SK-N-SH treated with all-trans-retinoic acid at 6 μM for 48 hours (cell line): ENCODE measurements around the gene TNFRSF18.

ENCODE experiments used
- ATAC-seq: fragments of 200-7000 bp; cut with Tn5 transposase; 3 replicates; pipeline ENCODE4 v1.9.1; 2020; ENCODE audit warnings: mild to moderate bottlenecking, moderate library complexity
- ARNTL ChIP-seq: fragments of 450-650 bp; formaldehyde crosslinking; IDR thresholded peaks from 2 replicates; pipeline ENCODE4 v1.5.0; 2020; ENCODE audit warnings: low read depth, mild to moderate bottlenecking, moderate library complexity, borderline replicate concordance
- BACH2 ChIP-seq: fragments of 250-450 bp; sonication (Bioruptor Pico); IDR thresholded peaks from 2 replicates; pipeline ENCODE4 v1.9.0; 2021; ENCODE audit warnings: mild to moderate bottlenecking, borderline replicate concordance
- CREB5 ChIP-seq: fragments of 250-450 bp; sonication (Bioruptor Pico); IDR thresholded peaks from 2 replicates; pipeline ENCODE4 v1.5.1; 2020; ENCODE audit warnings: low read depth, mild to moderate bottlenecking, moderate library complexity
- CSDC2 ChIP-seq: fragments of 250-450 bp; sonication (Bioruptor Pico); IDR thresholded peaks from 2 replicates; pipeline ENCODE4 v1.5.0; 2020; ENCODE audit warnings: mild to moderate bottlenecking, moderate library complexity
- ESRRG ChIP-seq: fragments of 250-450 bp; sonication (Bioruptor Pico); IDR thresholded peaks from 2 replicates; pipeline ENCODE4 v1.6.1; 2021; ENCODE audit warnings: mild to moderate bottlenecking
- GLIS3 ChIP-seq: fragments of 250-450 bp; sonication (Bioruptor Pico); IDR thresholded peaks from 2 replicates; pipeline ENCODE4 v1.5.0; 2020; ENCODE audit warnings: mild to moderate bottlenecking, moderate library complexity
- ISL1 ChIP-seq: fragments of 250-450 bp; sonication (Bioruptor Pico); IDR thresholded peaks from 2 replicates; pipeline ENCODE4 v2.1.2; 2022; ENCODE audit warnings: mild to moderate bottlenecking, moderate library complexity
- OSR1 ChIP-seq: fragments of 250-450 bp; sonication (Bioruptor Pico); IDR thresholded peaks from 2 replicates; pipeline ENCODE4 v1.8.0; 2022; ENCODE audit warnings: moderate library complexity, mild to moderate bottlenecking, inconsistent platforms
- POU6F1 ChIP-seq: fragments of 250-450 bp; sonication (Bioruptor Pico); IDR thresholded peaks from 2 replicates; pipeline ENCODE4 v1.8.0; 2021; ENCODE audit warnings: low read depth, mild to moderate bottlenecking, moderate library complexity, borderline replicate concordance
- PPARA ChIP-seq: fragments of 250-450 bp; sonication (Bioruptor Pico); IDR thresholded peaks from 2 replicates; pipeline ENCODE4 v1.5.0; 2020; ENCODE audit warnings: mild to moderate bottlenecking, borderline replicate concordance
- SNAI2 ChIP-seq: fragments of 250-450 bp; sonication (Bioruptor Pico); IDR thresholded peaks from 2 replicates; pipeline ENCODE4 v1.5.0; 2020; ENCODE audit warnings: mild to moderate bottlenecking, moderate library complexity
- TCF4 ChIP-seq: fragments of 250-450 bp; sonication (Bioruptor Pico); IDR thresholded peaks from 2 replicates; pipeline ENCODE4 v1.8.0; 2021; ENCODE audit warnings: mild to moderate bottlenecking, moderate library complexity, borderline replicate concordance
- TOX ChIP-seq: fragments of 250-450 bp; sonication (Bioruptor Pico); IDR thresholded peaks from 2 replicates; pipeline ENCODE4 v1.8.0; 2021; ENCODE audit warnings: mild to moderate bottlenecking, moderate library complexity, borderline replicate concordance
- TSHZ2 ChIP-seq: fragments of 250-450 bp; sonication (Bioruptor Pico); IDR thresholded peaks from 2 replicates; pipeline ENCODE4 v1.5.0; 2020; ENCODE audit warnings: mild to moderate bottlenecking, moderate library complexity
- ZFP3 ChIP-seq: fragments of 250-450 bp; sonication (Bioruptor Pico); IDR thresholded peaks from 2 replicates; pipeline ENCODE4 v1.5.0; 2020; ENCODE audit warnings: mild to moderate bottlenecking, moderate library complexity
- ZFP30 ChIP-seq: fragments of 450-650 bp; formaldehyde crosslinking; IDR thresholded peaks from 2 replicates; pipeline ENCODE4 v1.5.0; 2022; ENCODE audit warnings: mild to moderate bottlenecking, moderate library complexity
- ZNF565 ChIP-seq: fragments of 450-650 bp; formaldehyde crosslinking; conservative IDR thresholded peaks from 2 replicates; pipeline ENCODE4 v1.5.0; 2020; ENCODE audit warnings: low read depth, mild to moderate bottlenecking, moderate library complexity
- ZNF70 ChIP-seq: fragments of 450-650 bp; formaldehyde crosslinking; IDR thresholded peaks from 2 replicates; pipeline ENCODE4 v1.5.0; 2020; ENCODE audit warnings: mild to moderate bottlenecking, moderate library complexity
- ZNF8 ChIP-seq: fragments of 450-650 bp; formaldehyde crosslinking; IDR thresholded peaks from 2 replicates; pipeline ENCODE4 v1.5.0; 2020; ENCODE audit warnings: mild to moderate bottlenecking, moderate library complexity
- TF ChIP-seq, protein P1 (sequence below): fragments of 250-450 bp; sonication (Bioruptor Pico); IDR thresholded peaks from 2 replicates; pipeline ENCODE4 v1.5.1; 2021; ENCODE audit warnings: mild to moderate bottlenecking, moderate library complexity
- TF ChIP-seq, protein P2 (sequence below): fragments of 250-450 bp; sonication (Bioruptor Pico); IDR thresholded peaks from 2 replicates; pipeline ENCODE4 v1.8.0; 2020; ENCODE audit warnings: mild to moderate bottlenecking, moderate library complexity, borderline replicate concordance

Gene TNFRSF18

DNA sequence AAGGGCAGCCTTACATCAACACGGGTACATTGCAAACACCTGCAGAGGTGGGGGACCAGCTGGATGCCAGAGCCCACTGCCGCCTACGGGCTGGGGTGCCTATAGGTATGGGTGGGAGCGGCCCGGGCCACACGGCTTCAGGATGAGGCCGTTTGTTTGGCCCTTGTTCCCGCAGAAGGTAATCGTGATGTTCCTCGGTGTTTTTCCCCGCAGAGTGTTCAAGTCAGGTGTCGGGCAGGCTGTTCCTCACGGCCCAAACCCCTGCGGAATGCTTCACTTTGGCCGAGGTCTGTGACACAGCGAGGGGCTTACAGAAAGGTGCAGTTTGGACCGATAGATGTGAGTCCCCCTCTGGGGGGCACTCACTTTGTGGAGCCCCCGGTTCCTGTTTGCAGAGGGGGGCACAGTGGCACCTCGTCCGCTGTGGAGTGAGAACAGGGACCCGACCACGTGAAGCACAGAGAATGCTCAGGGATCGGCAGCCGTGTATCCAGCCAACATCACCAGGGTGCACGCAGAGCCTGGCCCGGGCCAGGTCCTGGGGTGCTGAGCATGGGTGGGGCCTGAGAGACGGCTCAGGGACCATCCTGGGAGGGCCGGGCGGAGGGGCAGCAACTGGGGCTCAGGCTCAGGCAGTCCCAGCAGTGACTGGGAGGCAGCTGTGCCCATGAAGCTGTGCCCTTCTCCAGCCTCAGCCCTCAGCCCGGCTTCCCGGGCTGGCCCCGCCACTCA lies 33.2 kb downstream of the TNFRSF18 start (continued):
- no peak for TF ChIP-seq ZFP30 (CRISPR knock-in tag)

DNA sequence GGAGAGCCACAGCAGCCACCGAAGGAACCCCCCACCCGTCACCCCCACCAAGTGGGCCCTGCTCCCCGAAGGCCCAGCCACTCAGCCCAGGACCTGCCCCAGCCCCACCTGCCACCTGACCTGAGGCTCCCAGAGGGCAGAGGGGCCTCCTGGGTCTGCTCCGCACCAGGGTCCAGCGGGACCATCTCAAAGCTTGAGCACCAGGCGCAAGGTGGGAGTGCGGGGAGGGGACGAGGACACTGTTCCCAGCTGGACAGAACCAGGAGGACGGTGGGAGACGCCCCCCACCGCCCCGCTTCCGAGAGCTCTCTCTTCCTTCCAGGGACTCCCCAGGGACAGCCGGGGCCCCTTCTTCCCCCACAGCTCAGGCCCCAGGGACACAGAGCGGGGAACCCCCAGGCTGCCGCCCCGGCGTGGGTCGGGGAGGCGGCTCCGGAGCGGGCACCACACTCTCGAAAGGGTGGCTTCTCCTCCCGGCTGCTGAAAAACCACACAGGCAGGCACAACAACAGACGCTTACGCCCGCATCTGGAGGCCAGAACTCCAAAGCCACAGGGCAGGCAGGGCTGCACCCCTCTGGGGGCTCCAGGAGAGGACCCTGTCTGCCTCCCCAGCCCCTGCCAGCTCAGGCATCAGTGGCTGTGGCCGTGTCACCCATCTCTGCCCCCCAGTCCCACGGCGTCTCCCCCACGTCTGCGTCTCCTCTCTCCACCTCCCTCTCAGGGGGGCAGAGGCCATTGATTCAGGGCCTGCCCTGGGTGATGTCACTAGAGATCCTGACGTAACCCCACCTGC lies 34.6 kb downstream of the TNFRSF18 start:
- ATAC-seq, result no peak
- TF ChIP-seq TSHZ2 (CRISPR knock-in tag) (no peak), OSR1 (CRISPR knock-in tag) (no peak), ZFP3 (CRISPR knock-in tag) (no peak), CREB5 (CRISPR knock-in tag) (no peak), BACH2 (CRISPR knock-in tag) (no peak), PPARA (no peak), CSDC2 (CRISPR knock-in tag) (no peak), TCF4 (CRISPR knock-in tag) (no peak), POU6F1 (CRISPR knock-in tag) (no peak), GLIS3 (CRISPR knock-in tag) (no peak), SNAI2 (CRISPR knock-in tag) (no peak), ARNTL (CRISPR knock-in tag) (no peak), TOX (no peak), ESRRG (CRISPR knock-in tag) (no peak), ISL1 (CRISPR knock-in tag) (no peak)
- TF ChIP-seq, protein P1, sequence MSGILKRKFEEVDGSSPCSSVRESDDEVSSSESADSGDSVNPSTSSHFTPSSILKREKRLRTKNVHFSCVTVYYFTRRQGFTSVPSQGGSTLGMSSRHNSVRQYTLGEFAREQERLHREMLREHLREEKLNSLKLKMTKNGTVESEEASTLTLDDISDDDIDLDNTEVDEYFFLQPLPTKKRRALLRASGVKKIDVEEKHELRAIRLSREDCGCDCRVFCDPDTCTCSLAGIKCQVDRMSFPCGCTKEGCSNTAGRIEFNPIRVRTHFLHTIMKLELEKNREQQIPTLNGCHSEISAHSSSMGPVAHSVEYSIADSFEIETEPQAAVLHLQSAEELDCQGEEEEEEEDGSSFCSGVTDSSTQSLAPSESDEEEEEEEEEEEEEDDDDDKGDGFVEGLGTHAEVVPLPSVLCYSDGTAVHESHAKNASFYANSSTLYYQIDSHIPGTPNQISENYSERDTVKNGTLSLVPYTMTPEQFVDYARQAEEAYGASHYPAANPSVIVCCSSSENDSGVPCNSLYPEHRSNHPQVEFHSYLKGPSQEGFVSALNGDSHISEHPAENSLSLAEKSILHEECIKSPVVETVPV (CRISPR knock-in tag), result no peak

DNA sequence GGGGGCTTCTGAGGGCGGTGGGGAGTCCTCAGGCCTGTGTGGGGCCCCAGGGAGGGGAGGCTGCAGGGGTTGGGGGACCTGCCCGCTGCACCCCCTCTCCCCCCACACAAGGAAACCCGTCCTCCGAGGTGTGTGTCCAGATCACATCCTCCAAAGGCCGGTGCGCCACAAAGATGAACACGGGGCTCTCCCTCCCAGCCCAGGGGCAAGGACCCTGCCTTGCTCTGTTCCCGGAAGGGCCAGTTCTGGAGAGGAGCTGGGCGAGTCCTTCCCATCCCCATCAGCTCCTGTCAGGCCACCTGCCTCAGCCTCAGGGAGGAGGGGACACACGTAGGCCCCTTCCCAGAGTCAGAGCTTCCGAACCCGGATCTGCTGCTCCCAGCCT lies 35.2 kb downstream of the TNFRSF18 start:
- no peak for ATAC-seq
- TF ChIP-seq SNAI2 (CRISPR knock-in tag) (no peak), POU6F1 (CRISPR knock-in tag) (no peak), TSHZ2 (CRISPR knock-in tag) (no peak), ZFP3 (CRISPR knock-in tag) (no peak), ISL1 (CRISPR knock-in tag) (no peak), ZNF70 (no peak), ZFP30 (CRISPR knock-in tag) (no peak), ZNF565 (no peak), ZNF8 (CRISPR knock-in tag) (no peak), ARNTL (CRISPR knock-in tag) (no peak), CREB5 (CRISPR knock-in tag) (no peak)
- TF ChIP-seq, protein P2, sequence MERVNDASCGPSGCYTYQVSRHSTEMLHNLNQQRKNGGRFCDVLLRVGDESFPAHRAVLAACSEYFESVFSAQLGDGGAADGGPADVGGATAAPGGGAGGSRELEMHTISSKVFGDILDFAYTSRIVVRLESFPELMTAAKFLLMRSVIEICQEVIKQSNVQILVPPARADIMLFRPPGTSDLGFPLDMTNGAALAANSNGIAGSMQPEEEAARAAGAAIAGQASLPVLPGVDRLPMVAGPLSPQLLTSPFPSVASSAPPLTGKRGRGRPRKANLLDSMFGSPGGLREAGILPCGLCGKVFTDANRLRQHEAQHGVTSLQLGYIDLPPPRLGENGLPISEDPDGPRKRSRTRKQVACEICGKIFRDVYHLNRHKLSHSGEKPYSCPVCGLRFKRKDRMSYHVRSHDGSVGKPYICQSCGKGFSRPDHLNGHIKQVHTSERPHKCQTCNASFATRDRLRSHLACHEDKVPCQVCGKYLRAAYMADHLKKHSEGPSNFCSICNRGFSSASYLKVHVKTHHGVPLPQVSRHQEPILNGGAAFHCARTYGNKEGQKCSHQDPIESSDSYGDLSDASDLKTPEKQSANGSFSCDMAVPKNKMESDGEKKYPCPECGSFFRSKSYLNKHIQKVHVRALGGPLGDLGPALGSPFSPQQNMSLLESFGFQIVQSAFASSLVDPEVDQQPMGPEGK (CRISPR knock-in tag), result no peak
